T-helper 2 cell treated with Interferon-gamma antibody and Interleukin-4, amounts not matched to agents 5 μg/mL and 100 μg/mL, for 36 hours (primary cell): ENCODE data around the gene IRAK3.

Source experiments
- DNase-seq: peaks from one replicate; pipeline ENCODE4 v3.0.0; 2021; ENCODE audit warnings: low spot score
- H3K27ac Mint-ChIP-seq: one replicate; pipeline ENCODE4 v1.8.0; 2021; ENCODE audit warnings: mild to moderate bottlenecking, mixed read lengths
- H3K27me3 Mint-ChIP-seq: one replicate; pipeline ENCODE4 v1.8.0; 2021; ENCODE audit warnings: low read depth, mixed read lengths
- H3K36me3 Mint-ChIP-seq: one replicate; pipeline ENCODE4 v1.8.0; 2021; ENCODE audit warnings: low read depth, mixed read lengths
- H3K4me1 Mint-ChIP-seq: one replicate; pipeline ENCODE4 v1.8.0; 2021; ENCODE audit warnings: low read depth, mixed read lengths
- H3K4me3 Mint-ChIP-seq: one replicate; pipeline ENCODE4 v1.8.0; 2022; ENCODE audit warnings: mild to moderate bottlenecking, moderate library complexity, mixed read lengths
- H3K9me3 Mint-ChIP-seq: one replicate; pipeline ENCODE4 v1.8.0; 2021; ENCODE audit warnings: mixed read lengths

The IRAK3 gene, protein sequence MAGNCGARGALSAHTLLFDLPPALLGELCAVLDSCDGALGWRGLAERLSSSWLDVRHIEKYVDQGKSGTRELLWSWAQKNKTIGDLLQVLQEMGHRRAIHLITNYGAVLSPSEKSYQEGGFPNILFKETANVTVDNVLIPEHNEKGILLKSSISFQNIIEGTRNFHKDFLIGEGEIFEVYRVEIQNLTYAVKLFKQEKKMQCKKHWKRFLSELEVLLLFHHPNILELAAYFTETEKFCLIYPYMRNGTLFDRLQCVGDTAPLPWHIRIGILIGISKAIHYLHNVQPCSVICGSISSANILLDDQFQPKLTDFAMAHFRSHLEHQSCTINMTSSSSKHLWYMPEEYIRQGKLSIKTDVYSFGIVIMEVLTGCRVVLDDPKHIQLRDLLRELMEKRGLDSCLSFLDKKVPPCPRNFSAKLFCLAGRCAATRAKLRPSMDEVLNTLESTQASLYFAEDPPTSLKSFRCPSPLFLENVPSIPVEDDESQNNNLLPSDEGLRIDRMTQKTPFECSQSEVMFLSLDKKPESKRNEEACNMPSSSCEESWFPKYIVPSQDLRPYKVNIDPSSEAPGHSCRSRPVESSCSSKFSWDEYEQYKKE

DNA sequence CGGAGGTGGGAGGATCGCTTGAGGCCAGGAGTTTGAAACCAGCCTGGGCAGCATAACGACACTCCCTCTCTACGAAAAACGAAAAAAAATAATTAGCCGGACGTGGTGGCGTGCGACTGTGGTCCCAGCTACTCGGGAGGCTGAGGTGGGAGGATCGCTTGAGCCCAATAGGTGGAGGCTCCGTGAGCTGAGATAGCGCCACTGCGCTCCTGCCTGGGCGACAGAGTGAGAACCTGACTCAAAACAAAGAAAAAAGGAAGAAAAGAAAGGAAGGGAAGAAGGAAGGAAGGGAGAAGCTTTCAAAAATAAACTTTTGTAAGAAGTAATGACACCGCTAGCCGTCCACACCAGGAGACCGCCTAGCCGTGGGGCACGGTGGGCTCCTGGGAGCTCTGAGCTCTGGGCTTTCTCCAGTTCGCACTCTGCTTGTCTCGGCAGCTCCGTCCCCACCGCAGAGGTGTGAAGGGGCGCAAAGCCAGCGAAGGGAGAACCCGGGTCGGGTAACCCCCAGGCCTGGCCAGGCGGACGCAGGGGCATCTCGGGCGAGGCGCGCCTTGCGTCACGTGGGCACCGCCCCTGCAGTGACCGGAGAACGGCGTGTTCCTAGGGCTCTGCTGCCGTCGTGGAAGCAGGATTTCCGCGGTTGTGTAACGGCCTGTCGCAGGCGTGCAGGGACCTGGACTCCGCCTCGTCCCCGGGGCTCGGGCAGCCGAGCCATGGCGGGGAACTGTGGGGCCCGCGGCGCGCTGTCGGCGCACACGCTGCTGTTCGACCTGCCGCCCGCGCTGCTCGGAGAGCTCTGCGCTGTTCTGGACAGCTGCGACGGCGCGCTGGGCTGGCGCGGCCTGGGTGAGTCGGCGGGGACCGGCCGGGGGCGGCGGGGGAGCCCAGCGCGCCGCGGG, at the start of gene IRAK3:
IRAK3 (plus strand) TSS at position 631 of the 902 bp plus-strand sequence; CDS start at position 717, 86 bp downstream.
- Mint-ChIP-seq H3K4me1 (no peaks in the 10 kb centered on the region), H3K27me3 (peaks cover 45% of the 10 kb centered on the region), H3K9me3 (peaks cover 7% of the 10 kb centered on the region), H3K27ac (peak within 1 kb of the TSS; percentile 16), H3K4me3 (peak within 1 kb of the TSS; percentile 79), H3K36me3 (peaks cover 3% of the 10 kb centered on the region)
- DNase-seq, result peak; percentile 32

DNA sequence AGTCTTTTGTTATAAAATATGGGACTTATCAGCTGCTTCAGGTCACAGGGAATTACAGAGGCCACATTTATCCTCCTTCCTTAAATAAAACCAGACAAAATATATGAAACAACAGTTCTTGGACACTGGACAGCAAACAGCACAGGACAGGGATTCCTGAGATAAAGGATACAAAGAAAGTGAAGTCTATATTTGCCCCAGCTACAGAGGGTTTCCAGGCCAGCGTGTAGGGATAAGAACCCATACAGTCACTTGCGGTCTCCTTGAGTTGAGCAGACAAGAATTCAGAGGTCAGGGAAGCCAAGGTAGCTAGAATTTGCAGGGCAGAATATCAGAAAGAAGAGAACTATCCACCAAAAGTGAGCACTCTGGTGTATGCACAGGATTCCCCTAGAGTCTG, 49.7 kb upstream of the IRAK3 start:
- no peak overlapping the region for H3K27ac Mint-ChIP-seq
- H3K36me3 Mint-ChIP-seq, result peaks cover 61% of the 10 kb centered on the region

DNA sequence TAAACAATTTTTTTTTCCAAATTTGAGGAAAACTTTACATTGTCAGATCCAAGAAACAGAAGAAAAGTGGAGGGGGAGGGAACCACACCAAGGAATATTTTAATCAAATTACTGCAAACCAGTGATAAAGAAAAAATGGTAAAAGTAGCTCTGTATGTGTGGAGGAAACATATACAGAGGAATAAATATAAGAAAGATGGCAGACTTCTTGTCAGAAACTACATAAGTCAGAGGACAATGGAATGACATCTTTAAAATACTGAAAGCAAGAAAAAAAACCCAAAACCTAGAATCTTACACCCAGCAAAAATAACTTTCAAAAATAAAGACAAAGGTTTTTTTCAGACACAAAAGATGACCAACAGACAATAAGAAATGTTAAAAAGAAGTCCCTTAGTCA, 48.3 kb upstream of the IRAK3 start:
- Mint-ChIP-seq H3K27ac (no peak overlapping the region), H3K4me1 (peaks cover 15% of the 10 kb centered on the region), H3K9me3 (peaks cover 34% of the 10 kb centered on the region), H3K27me3 (no peaks in the 10 kb centered on the region), H3K36me3 (peaks cover 72% of the 10 kb centered on the region), H3K4me3 (no peak overlapping the region)
- DNase-seq, result no peak

More for the DNA sequence above, 49.7 kb upstream of the IRAK3 start:
- Mint-ChIP-seq H3K4me3 (no peak overlapping the region), H3K4me1 (peaks cover 2% of the 10 kb centered on the region), H3K27me3 (no peaks in the 10 kb centered on the region), H3K9me3 (peaks cover 34% of the 10 kb centered on the region)
- no peak for DNase-seq

DNA sequence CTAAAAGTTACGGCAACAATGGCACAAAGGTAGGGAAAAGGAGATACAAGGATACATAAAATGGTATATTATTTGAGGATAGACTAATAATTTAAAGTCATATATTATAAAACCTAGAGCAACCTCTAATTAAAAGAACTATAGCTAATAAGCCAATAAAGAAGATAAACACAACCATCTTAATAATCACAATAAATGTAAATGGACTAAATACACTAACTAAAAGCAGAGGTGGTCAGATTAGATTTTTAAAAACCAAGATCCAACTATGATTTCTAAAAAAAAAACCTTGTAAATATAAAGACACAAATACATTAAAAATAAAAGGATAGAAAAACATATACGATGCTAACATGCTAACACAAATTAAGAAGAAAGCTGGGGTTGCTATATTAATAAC, 47.7 kb upstream of the IRAK3 start:
- no peak overlapping the region for H3K4me3 Mint-ChIP-seq
- peaks cover 71% of the 10 kb centered on the region for H3K36me3 Mint-ChIP-seq
- H3K27me3 Mint-ChIP-seq, result no peaks in the 10 kb centered on the region
- no peak overlapping the region for H3K27ac Mint-ChIP-seq
- no peak for DNase-seq
- peaks cover 34% of the 10 kb centered on the region for H3K9me3 Mint-ChIP-seq
- H3K4me1 Mint-ChIP-seq, result peaks cover 21% of the 10 kb centered on the region

DNA sequence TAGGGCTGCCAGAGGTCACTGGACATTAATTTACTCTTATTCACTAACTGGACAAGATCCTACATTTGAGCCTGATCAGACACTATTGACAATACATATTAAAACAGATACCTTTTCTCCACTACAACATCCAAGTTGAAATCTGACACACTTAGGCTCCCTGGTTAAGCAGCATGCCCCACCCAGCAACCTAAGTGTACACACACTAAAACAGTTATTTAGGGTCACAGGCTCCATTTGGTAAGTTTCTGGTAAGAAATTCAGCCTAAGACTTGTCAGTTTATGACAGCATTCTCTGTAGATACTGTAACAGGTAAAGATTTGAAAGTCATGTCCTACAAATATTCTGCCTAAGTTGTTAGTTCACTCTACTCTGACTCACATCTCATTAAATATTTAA, 46.2 kb upstream of the IRAK3 start:
- Mint-ChIP-seq H3K27ac (no peak overlapping the region), H3K36me3 (peaks cover 67% of the 10 kb centered on the region), H3K9me3 (peaks cover 34% of the 10 kb centered on the region), H3K4me3 (no peak overlapping the region), H3K4me1 (peaks cover 21% of the 10 kb centered on the region), H3K27me3 (no peaks in the 10 kb centered on the region)
- DNase-seq, result no peak

DNA sequence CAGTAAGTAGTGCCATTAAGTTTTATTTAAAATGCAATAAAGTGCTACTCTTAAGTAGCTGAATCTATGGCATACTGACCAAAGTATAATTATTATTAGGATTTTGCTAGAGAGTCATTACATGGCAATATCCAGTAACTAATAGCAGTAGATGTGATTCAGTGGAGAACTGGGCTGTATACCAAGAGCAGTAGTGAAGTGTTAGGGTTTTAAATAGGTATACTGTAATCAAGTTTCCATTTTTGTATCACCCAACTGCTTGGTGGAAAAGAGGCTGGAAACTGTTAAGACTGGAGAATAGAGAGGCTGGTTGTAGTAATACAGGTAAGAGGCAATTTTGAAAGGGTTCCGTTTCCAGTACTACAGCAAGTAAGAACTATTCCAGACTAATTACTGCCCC, 45.1 kb upstream of the IRAK3 start:
- H3K36me3 Mint-ChIP-seq, result peaks cover 70% of the 10 kb centered on the region
- no peak overlapping the region for H3K27ac Mint-ChIP-seq
- no peak for DNase-seq
- peaks cover 34% of the 10 kb centered on the region for H3K9me3 Mint-ChIP-seq
- no peaks in the 10 kb centered on the region for H3K27me3 Mint-ChIP-seq
- no peak overlapping the region for H3K4me3 Mint-ChIP-seq
- H3K4me1 Mint-ChIP-seq, result peaks cover 21% of the 10 kb centered on the region

DNA sequence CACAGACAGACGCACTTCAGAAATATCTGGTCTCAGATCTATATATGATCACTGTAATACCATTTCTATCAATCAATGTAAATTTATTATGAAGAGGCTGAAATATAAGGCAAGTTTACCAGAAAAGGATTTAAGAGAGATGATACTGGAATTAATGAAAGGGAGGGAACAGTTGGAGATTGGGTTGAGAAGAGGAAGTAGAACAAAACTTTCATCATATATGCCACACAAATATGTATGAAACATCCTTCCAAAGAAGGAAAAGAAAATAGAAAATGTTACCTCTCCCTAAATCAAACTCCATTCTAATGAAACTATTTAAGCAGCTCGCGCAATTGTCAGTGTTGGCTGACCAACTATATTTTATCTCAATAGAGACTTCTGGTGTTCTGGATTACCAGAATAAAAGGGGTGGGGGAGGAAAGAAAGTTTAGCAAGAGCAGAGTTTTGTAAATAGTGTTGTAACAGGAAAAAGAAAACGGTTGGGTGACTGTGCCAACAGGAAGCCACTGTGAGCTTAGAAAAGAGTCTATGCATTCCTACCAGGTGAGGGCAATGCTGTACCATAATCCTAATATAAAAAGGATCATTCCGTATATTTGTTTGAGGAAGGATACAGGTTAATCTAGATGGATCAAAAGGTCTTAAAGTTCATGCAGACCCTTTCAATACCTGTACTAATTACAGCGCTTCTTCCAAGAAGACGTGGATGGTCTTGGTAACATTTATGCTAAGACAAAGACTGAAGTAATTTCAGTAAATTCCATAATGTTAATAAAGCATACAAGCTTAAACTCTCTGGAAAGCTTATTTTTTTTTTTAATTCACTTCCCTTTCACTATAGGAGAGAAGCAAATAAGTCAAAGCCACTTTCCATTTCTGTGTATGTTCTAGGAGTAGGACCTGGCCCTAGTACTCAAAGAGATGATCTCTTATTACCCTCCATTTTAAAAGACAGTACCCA, 43.9 kb upstream of the IRAK3 start:
- no peak for DNase-seq
- no peaks in the 10 kb centered on the region for H3K27me3 Mint-ChIP-seq

DNA sequence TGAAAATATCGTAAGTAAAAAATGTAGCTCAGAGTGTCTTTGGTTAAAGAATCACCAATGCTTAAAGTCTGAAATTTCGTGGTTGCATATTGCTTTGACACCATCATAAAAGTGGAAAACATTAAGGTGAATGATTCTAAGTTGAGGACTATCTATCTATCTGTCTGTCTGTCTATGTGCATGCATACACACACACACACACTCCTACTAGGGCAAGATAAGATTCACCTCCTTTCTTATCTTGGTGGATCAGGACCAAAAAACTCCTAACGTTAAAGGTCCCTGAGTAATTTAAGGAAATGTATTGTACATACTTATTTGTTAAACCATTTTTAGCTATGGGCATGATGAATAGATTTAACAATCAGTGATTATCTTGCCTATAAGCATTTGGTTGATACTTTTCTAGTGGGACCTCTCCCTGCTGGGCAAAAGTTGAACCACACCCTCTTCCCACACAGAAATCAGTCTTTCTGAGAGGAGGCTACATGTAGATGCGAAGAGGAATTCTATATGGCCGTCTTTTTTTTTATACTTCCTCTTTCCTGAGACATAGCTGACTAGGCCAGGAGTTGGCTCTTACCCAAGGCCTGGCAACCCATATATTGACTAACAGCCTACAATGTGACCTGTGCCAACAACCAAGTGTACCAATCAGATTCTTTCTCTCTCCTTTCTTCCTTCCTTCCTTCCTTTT, 39.2 kb upstream of the IRAK3 start:
- no peak for DNase-seq
- H3K27me3 Mint-ChIP-seq, result no peaks in the 10 kb centered on the region
- H3K36me3 Mint-ChIP-seq, result peaks cover 33% of the 10 kb centered on the region
- no peaks in the 10 kb centered on the region for H3K9me3 Mint-ChIP-seq
- peaks cover 14% of the 10 kb centered on the region for H3K4me1 Mint-ChIP-seq
- no peak overlapping the region for H3K4me3 Mint-ChIP-seq
- H3K27ac Mint-ChIP-seq, result no peak overlapping the region

More for the DNA sequence above, 43.9 kb upstream of the IRAK3 start:
- Mint-ChIP-seq H3K4me3 (peak overlapping the region; percentile 6), H3K4me1 (peaks cover 21% of the 10 kb centered on the region), H3K27ac (peak overlapping the region; percentile 47), H3K9me3 (peaks cover 26% of the 10 kb centered on the region), H3K36me3 (peaks cover 68% of the 10 kb centered on the region)

DNA sequence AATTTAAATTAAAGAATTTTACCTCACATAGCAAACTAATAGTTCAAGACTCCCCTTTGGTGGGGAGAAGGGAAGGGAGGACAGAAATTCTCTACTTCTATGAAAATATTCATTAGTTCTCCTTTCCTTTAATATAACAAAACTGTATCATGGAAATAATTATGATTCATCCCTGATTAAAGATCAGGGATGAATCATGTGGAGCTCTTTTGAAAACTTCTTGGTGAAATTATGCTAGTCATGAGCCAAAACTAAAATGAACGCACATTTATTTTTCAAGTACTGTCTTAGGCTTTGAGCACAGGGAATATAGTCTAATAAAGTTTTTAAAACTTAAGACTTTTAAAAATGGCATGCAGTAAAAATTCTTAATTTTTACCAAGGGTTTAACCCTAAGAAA, 36.3 kb upstream of the IRAK3 start:
- Mint-ChIP-seq H3K4me1 (peaks cover 1% of the 10 kb centered on the region), H3K9me3 (no peaks in the 10 kb centered on the region), H3K4me3 (no peak overlapping the region), H3K27ac (no peak overlapping the region), H3K27me3 (no peaks in the 10 kb centered on the region), H3K36me3 (peaks cover 25% of the 10 kb centered on the region)
- DNase-seq, result no peak

DNA sequence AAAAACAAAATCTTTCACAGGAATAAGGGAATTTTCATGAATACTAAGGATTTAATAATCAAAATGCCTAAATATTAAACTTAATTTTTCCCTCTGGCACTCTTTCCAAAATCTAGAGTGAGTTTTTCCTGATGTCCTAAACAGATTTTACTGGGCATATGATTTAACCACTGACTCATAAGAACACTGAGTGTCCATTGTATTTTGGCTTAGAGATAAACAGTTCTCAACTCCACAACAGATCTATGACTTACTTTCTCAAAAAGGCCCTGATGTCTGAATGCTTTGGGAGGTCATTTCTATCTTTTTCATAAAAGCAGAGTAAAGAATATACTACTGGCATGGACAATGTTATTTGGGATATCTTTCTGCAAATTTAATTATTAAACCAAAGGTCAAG, 34.2 kb upstream of the IRAK3 start:
- Mint-ChIP-seq H3K4me3 (no peak overlapping the region), H3K36me3 (peaks cover 23% of the 10 kb centered on the region), H3K4me1 (peaks cover 9% of the 10 kb centered on the region), H3K27ac (no peak overlapping the region), H3K27me3 (no peaks in the 10 kb centered on the region), H3K9me3 (no peaks in the 10 kb centered on the region)
- no peak for DNase-seq

DNA sequence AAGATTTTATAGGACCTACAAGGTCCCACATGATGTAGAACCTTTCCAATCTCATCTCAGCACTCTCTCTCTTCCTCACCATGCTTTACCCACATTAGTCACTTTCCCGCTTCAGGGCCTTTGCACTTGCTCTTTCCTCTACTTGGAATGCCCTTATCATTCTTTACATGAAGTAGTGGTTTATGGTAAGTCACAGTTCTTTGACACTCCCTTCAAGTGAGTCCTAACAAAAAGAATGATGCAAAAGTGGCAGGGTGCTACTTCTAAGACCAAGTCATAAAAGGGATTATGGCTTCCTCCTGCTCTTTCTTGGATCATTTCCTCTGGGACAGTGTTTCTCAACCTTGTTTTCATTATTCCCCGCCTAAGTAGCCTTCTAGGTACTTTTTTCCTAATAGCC, 32.4 kb upstream of the IRAK3 start:
- Mint-ChIP-seq H3K27ac (no peak overlapping the region), H3K4me1 (peaks cover 9% of the 10 kb centered on the region), H3K9me3 (no peaks in the 10 kb centered on the region), H3K4me3 (no peak overlapping the region), H3K36me3 (peaks cover 23% of the 10 kb centered on the region), H3K27me3 (no peaks in the 10 kb centered on the region)
- no peak for DNase-seq

DNA sequence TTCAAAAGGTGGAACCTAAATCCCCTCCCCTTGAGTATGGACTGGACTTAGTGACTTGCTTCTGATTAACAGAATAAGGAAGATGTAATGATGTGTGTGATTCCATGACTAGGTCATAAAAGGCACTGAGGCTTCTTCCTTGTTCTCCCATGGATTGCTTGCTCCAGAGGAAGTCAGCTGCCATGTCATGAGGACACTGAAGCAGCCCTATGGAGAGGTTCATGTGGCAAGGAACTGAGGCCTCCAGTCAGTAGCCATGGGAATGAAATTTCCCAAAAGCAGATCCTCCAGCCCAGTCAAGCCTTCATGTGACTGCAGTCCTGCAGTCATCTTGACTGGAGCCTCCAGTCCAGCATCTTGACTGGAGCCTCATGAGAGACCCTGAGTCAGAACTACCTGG, 29.9 kb upstream of the IRAK3 start:
- H3K9me3 Mint-ChIP-seq, result peaks cover under 1% of the 10 kb centered on the region
- no peaks in the 10 kb centered on the region for H3K27me3 Mint-ChIP-seq
- H3K27ac Mint-ChIP-seq, result no peak overlapping the region
- no peak for DNase-seq
- peaks cover 15% of the 10 kb centered on the region for H3K4me1 Mint-ChIP-seq
- H3K36me3 Mint-ChIP-seq, result peaks cover 38% of the 10 kb centered on the region
- H3K4me3 Mint-ChIP-seq, result no peak overlapping the region

DNA sequence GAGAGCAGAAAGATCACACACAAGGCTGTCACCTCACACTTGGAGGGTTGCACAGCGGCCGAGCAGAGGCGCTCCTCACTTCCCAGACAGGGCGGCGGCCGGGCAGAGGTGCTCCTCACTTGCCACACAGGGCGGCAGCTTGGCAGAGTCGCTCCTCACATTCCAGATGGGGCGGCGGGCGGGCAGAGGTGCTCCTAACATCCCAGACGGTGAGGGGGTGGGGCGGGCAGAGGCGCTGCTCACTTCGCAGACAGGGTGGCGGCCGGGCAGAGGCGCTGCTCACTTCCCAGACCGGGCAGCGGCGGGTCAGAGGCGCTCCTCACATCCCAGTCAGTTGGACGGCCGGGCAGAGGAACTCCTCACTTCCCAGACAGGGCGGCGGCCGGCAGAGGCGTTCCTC, 28.3 kb upstream of the IRAK3 start:
- Mint-ChIP-seq H3K36me3 (peaks cover 50% of the 10 kb centered on the region), H3K27me3 (no peaks in the 10 kb centered on the region), H3K27ac (no peak overlapping the region)

More for the DNA sequence above, 28.3 kb upstream of the IRAK3 start:
- H3K4me1 Mint-ChIP-seq, result peaks cover 22% of the 10 kb centered on the region
- peaks cover 16% of the 10 kb centered on the region for H3K9me3 Mint-ChIP-seq
- DNase-seq, result no peak
- no peak overlapping the region for H3K4me3 Mint-ChIP-seq
